ENCODE measurements around the gene ENOX1. TPM values are rescaled to one million over a fixed set of nuclear protein-coding genes. Genes with fewer than 3 reads are reported as not detected.
"Not testable (repeated sequence)": the region's sequence is repeated elsewhere in the genome, so short reads cannot be mapped to it uniquely, and the experiment has no call there.

The ENOX1 gene
- total RNA-seq, 1 donor from 2014 or later: 2.5 TPM

GRCh38 chr13:43185226-43185625 lies 601.5 kb downstream of the ENOX1 start:
- no peak overlapping the region for H3K27ac Mint-ChIP-seq
- peaks cover 2% of the 10 kb centered on the region for H3K9me3 Mint-ChIP-seq (ENCODE audit: low read depth)
- DNase-seq (ENCODE audit: low spot score, unreplicated experiment): no peak
- no peak for TF ChIP-seq CTCF (IDR thresholded peaks at IDR 0.05; ENCODE audit: unreplicated experiment)
- no peak overlapping the region for H3K4me3 Mint-ChIP-seq (ENCODE audit: low read depth)
- no peaks in the 10 kb centered on the region for H3K27me3 Mint-ChIP-seq
- no peaks in the 10 kb centered on the region for H3K36me3 Mint-ChIP-seq (ENCODE audit: insufficient read depth)
- H3K4me1 Mint-ChIP-seq (ENCODE audit: low read depth): peaks cover 3% of the 10 kb centered on the region

- no peaks in the 10 kb centered on the region for H3K36me3 Mint-ChIP-seq (ENCODE audit: insufficient read depth)
- no peak for DNase-seq (ENCODE audit: low spot score, unreplicated experiment)
Measured at GRCh38 chr13:43180837-43181236, 605.9 kb downstream of the ENOX1 start.

GRCh38 chr13:43180036-43180660 lies 606.6 kb downstream of the ENOX1 start:
- no peak for TF ChIP-seq CTCF (IDR thresholded peaks at IDR 0.05; ENCODE audit: unreplicated experiment)
- DNase-seq (ENCODE audit: low spot score, unreplicated experiment): no peak
- Mint-ChIP-seq H3K27me3 (no peaks in the 10 kb centered on the region), H3K36me3 (ENCODE audit: insufficient read depth) (no peaks in the 10 kb centered on the region), H3K4me1 (ENCODE audit: low read depth) (no peaks in the 10 kb centered on the region), H3K27ac (no peak overlapping the region), H3K4me3 (ENCODE audit: low read depth) (no peak overlapping the region), H3K9me3 (ENCODE audit: low read depth) (peaks cover 9% of the 10 kb centered on the region)

More at GRCh38 chr13:43180837-43181236, 605.9 kb downstream of the ENOX1 start:
- no peak overlapping the region for H3K4me3 Mint-ChIP-seq (ENCODE audit: low read depth)
- H3K4me1 Mint-ChIP-seq (ENCODE audit: low read depth): no peaks in the 10 kb centered on the region
- no peak for TF ChIP-seq CTCF (IDR thresholded peaks at IDR 0.05; ENCODE audit: unreplicated experiment)
- H3K9me3 Mint-ChIP-seq (ENCODE audit: low read depth): peaks cover 9% of the 10 kb centered on the region
- no peak overlapping the region for H3K27ac Mint-ChIP-seq
- no peaks in the 10 kb centered on the region for H3K27me3 Mint-ChIP-seq

GRCh38 chr13:43171489-43171888 lies 615.3 kb downstream of the ENOX1 start:
- no peak for DNase-seq (ENCODE audit: low spot score, unreplicated experiment)
- no peak overlapping the region for H3K4me3 Mint-ChIP-seq (ENCODE audit: low read depth)
- no peaks in the 10 kb centered on the region for H3K4me1 Mint-ChIP-seq (ENCODE audit: low read depth)
- no peaks in the 10 kb centered on the region for H3K27me3 Mint-ChIP-seq
- H3K27ac Mint-ChIP-seq: no peak overlapping the region
- no peaks in the 10 kb centered on the region for H3K9me3 Mint-ChIP-seq (ENCODE audit: low read depth)
- no peak for TF ChIP-seq CTCF (IDR thresholded peaks at IDR 0.05; ENCODE audit: unreplicated experiment)
- H3K36me3 Mint-ChIP-seq (ENCODE audit: insufficient read depth): no peaks in the 10 kb centered on the region

- no peaks in the 10 kb centered on the region for H3K36me3 Mint-ChIP-seq (ENCODE audit: insufficient read depth)
- H3K4me3 Mint-ChIP-seq (ENCODE audit: low read depth): no peak overlapping the region
- H3K27me3 Mint-ChIP-seq: no peaks in the 10 kb centered on the region
- peaks cover 7% of the 10 kb centered on the region for H3K9me3 Mint-ChIP-seq (ENCODE audit: low read depth)
- TF ChIP-seq CTCF (IDR thresholded peaks at IDR 0.05; ENCODE audit: unreplicated experiment): no peak
- no peak for DNase-seq (ENCODE audit: low spot score, unreplicated experiment)
- no peaks in the 10 kb centered on the region for H3K4me1 Mint-ChIP-seq (ENCODE audit: low read depth)
- H3K27ac Mint-ChIP-seq: no peak overlapping the region
Measured at GRCh38 chr13:43170506-43170905, 616.3 kb downstream of the ENOX1 start.

- H3K4me1 Mint-ChIP-seq (ENCODE audit: low read depth); H3K27me3 Mint-ChIP-seq: not testable (repeated sequence)
- H3K9me3 Mint-ChIP-seq (ENCODE audit: low read depth): peaks cover 13% of the 10 kb centered on the region
Measured at GRCh38 chr13:43168434-43168833, 618.3 kb downstream of the ENOX1 start.

More at GRCh38 chr13:43168434-43168833, 618.3 kb downstream of the ENOX1 start:
- not testable (repeated sequence) for DNase-seq (ENCODE audit: low spot score, unreplicated experiment); H3K4me3 Mint-ChIP-seq (ENCODE audit: low read depth); H3K36me3 Mint-ChIP-seq (ENCODE audit: insufficient read depth); H3K27ac Mint-ChIP-seq
